Endothelial cell of umbilical vein (primary cell): ENCODE results near the gene CAMTA1. TPM values are rescaled to one million over a fixed set of nuclear protein-coding genes. Genes with fewer than 3 reads are reported as not detected.

Source experiments
- BruUV-seq: library from RNA; stranded (reverse); fragments of 400-500 nt; replicated peaks from 2 replicates; lab custom pipeline; 2021; lab: Mats Ljungman, UMichigan
- CTCF ChIA-PET: fragments of 300-600, 350-600 bp; sonication (Branson Sonifier 250); formaldehyde crosslinking; loops from one replicate; lab custom pipeline; 2021; ENCODE audit warnings: antibody characterized with exemption, inconsistent platforms; lab: Charles Lee
- POLR2A ChIA-PET: fragments of 300-600, 350-600 bp; sonication (Branson Sonifier 250); formaldehyde crosslinking; loops from one replicate; lab custom pipeline; 2021; ENCODE audit warnings: antibody characterized with exemption, inconsistent platforms; lab: Charles Lee
- DNase-seq: peaks from one replicate; pipeline ENCODE4 v3.0.0-alpha.2; 2011; ENCODE audit warnings: low read depth, low spot score
- FAIRE-seq: peaks from 2 replicates; lab custom pipeline; 2011; peaks lifted over from hg19 to GRCh38; lab: Jason Lieb, UNC
- H2AFZ ChIP-seq: 2 replicates; pipeline ENCODE4 v1.6.0; 2012; ENCODE audit warnings: low read depth, low read length, control low read depth, inconsistent platforms
- H3K27ac ChIP-seq: 2 replicates; pipeline ENCODE4 v1.5.1; 2011; ENCODE audit warnings: low read depth, mild to moderate bottlenecking, control low read depth, low read length, moderate library complexity; ENCODE audit not compliant: insufficient read depth
- H3K27me3 ChIP-seq, 2 experiments: 2 replicates each; pipeline versions ENCODE4 v1.6.0 to v1.6.1; 2011; ENCODE audit warnings: low read length in 2 of 2, mixed read lengths in 1 of 2; ENCODE audit not compliant: control insufficient read depth in 2 of 2, insufficient read depth in 2 of 2
- H3K36me3 ChIP-seq, 2 experiments: 2 replicates in 1 of 2; 3 replicates in 1 of 2; pipeline ENCODE4 v1.5.1; 2011; ENCODE audit warnings: low read length in 2 of 2, mild to moderate bottlenecking in 1 of 2, moderate library complexity in 1 of 2; ENCODE audit not compliant: control insufficient read depth in 2 of 2, insufficient read depth in 2 of 2; ENCODE audit errors: extremely low read depth in 1 of 2
- H3K4me1 ChIP-seq: 3 replicates; pipeline ENCODE4 v1.5.1; 2011; ENCODE audit warnings: mild to moderate bottlenecking, low read length; ENCODE audit not compliant: control insufficient read depth, insufficient read depth; ENCODE audit errors: extremely low read depth
- H3K4me2 ChIP-seq: 2 replicates; pipeline ENCODE4 v1.6.1; 2011; ENCODE audit warnings: low read length, control low read depth, mixed read lengths; ENCODE audit not compliant: insufficient read depth
- H3K4me3 ChIP-seq, 3 experiments: fragments of 200-600 bp in 1 of 3; sonication (generic), shearing (Covaris generic) in 1 of 3; replicated peaks in 1 of 3; 2 replicates each; pipeline ENCODE4 v1.5.1; 2011 to 2016; ENCODE audit warnings: control low read depth in 3 of 3, low read length in 3 of 3, mild to moderate bottlenecking in 2 of 3, inconsistent platforms in 1 of 3, low read depth in 1 of 3, moderate library complexity in 1 of 3; ENCODE audit not compliant: insufficient read depth in 1 of 3
- H3K79me2 ChIP-seq: 2 replicates; pipeline ENCODE4 v1.6.0; 2012; ENCODE audit warnings: low read length, inconsistent platforms; ENCODE audit not compliant: control insufficient read depth, insufficient read depth
- H3K9ac ChIP-seq: replicated peaks from 2 replicates; pipeline ENCODE3; 2011; ENCODE audit warnings: low read length, control low read depth; ENCODE audit not compliant: insufficient read depth; ENCODE audit errors: extremely low read depth
- H3K9me1 ChIP-seq: replicated peaks from 3 replicates; pipeline ENCODE4 v1.6.0; 2011; ENCODE audit warnings: mild to moderate bottlenecking, low read length; ENCODE audit not compliant: control insufficient read depth, insufficient read depth; ENCODE audit errors: extremely low read depth
- H3K9me3 ChIP-seq: replicated peaks from 2 replicates; pipeline ENCODE4 v1.5.1; 2012; ENCODE audit warnings: low read length, inconsistent platforms; ENCODE audit not compliant: control insufficient read depth, insufficient read depth
- H4K20me1 ChIP-seq: replicated peaks from 2 replicates; pipeline ENCODE3; 2011; ENCODE audit warnings: mild to moderate bottlenecking, low read length; ENCODE audit not compliant: control insufficient read depth, insufficient read depth; ENCODE audit errors: extremely low read depth
- CTCF ChIP-seq, 2 donors: IDR thresholded peaks; 1 replicate in 1 of 2; 2 replicates in 1 of 2; pipeline ENCODE4 v1.5.1; 2011; ENCODE audit warnings: low read length in 2 of 2, mild to moderate bottlenecking in 2 of 2, moderate library complexity in 2 of 2, control low read depth in 1 of 2, inconsistent platforms in 1 of 2, low read depth in 1 of 2; ENCODE audit not compliant: insufficient read depth in 1 of 2; ENCODE audit errors: extremely low read depth in 1 of 2
- EZH2 ChIP-seq: IDR thresholded peaks from 2 replicates; pipeline ENCODE4 v1.6.1; 2012; ENCODE audit warnings: borderline replicate concordance, low read depth, mild to moderate bottlenecking, moderate library complexity, low read length, inconsistent platforms; ENCODE audit not compliant: severe bottlenecking
- FOS ChIP-seq: IDR thresholded peaks from 2 replicates; pipeline ENCODE4 v1.6.1; 2011; ENCODE audit warnings: mild to moderate bottlenecking, low read length, moderate library complexity, borderline replicate concordance; ENCODE audit not compliant: insufficient read depth
- GATA2 ChIP-seq: IDR thresholded peaks from 2 replicates; pipeline ENCODE4 v1.7.0; 2011; ENCODE audit warnings: low read depth, mild to moderate bottlenecking, moderate library complexity, mixed read lengths, low read length; ENCODE audit not compliant: insufficient read length, insufficient read depth
- JUN ChIP-seq: IDR thresholded peaks from 2 replicates; pipeline ENCODE4 v1.6.1; 2011; ENCODE audit warnings: borderline replicate concordance, low read depth; ENCODE audit not compliant: insufficient read length, insufficient read depth
- MAX ChIP-seq: IDR thresholded peaks from 2 replicates; pipeline ENCODE4 v1.6.1; 2011; ENCODE audit not compliant: insufficient read depth, insufficient read length
- MYC ChIP-seq: IDR thresholded peaks from one replicate; pipeline ENCODE4 v1.6.1; 2011; ENCODE audit warnings: mild to moderate bottlenecking, low read depth, low read length
- POLR2A ChIP-seq: IDR thresholded peaks from 2 replicates; pipeline ENCODE4 v1.6.1; 2012; ENCODE audit warnings: low read depth, mild to moderate bottlenecking, control low read depth, low read length
- dilution Hi-C: fragments of 300-500 bp; cut with MboI; formaldehyde crosslinking; loops from one replicate; pipeline ENCODE4 v1.15.0; 2019; ENCODE audit warnings: low sequenced_read_pairs; ENCODE audit not compliant: extremely low pct_ligation_motif_present
- intact Hi-C: fragments of 100-400 bp; cut with micrococcal nuclease; formaldehyde crosslinking; loops from one replicate; pipeline ENCODE4 v1.10.0; 2022
- polyA plus RNA-seq, 4 experiments: library from polyadenylated mRNA; depleted of rRNA in 3 of 4; stranded (reverse) in 3 of 4; unstranded in 1 of 4; fragments of >200 nt; gene quantifications; 2 replicates each; pipeline versions ENCODE4 v1.2.1 to v1.2.3, GENCODE V29; 2011 to 2012; ENCODE audit warnings: missing spikeins in 1 of 4
- total RNA-seq: library from RNA; stranded (reverse); gene quantifications from 2 replicates; pipeline ENCODE4 v1.2.3, GENCODE V29; 2021

Gene CAMTA1
- total and polyA plus RNA-seq, 2 donors (not counting 3 experiments of a cell fraction or from before 2014, with no cell fraction given) = 50.8 to 92.7 TPM

GRCh38 chr1:7103361-7103782 lies 318.1 kb downstream of the CAMTA1 start:
- no peaks in the 10 kb centered on the region for H3K9me1 ChIP-seq
- no peaks in the 10 kb centered on the region for H4K20me1 ChIP-seq
- no peak overlapping the region for H3K9ac ChIP-seq
- H3K4me2 ChIP-seq = no peak overlapping the region
- CTCF ChIA-PET = no interaction called here
- FAIRE-seq = no peak
- dilution Hi-C loops (no loop called here), intact Hi-C loops (no loop called here)
- H3K9me3 ChIP-seq = no peaks in the 10 kb centered on the region
- no TSS peak for BruUV-seq
- DNase-seq = no peak
- H3K79me2 ChIP-seq = no peaks in the 10 kb centered on the region
- H2AFZ ChIP-seq = no peak overlapping the region
- no peaks in the 10 kb centered on the region for H3K36me3 ChIP-seq
- no peaks in the 10 kb centered on the region for H3K4me1 ChIP-seq
- H3K27ac ChIP-seq = no peak overlapping the region
- H3K4me3 ChIP-seq = no peak overlapping the region
- no peak for TF ChIP-seq CTCF (IDR thresholded peaks at IDR 0.05; ENCODE audit: extremely low read depth in 1 of 2, insufficient read depth in 1 of 2, low read depth in 1 of 2, low read length in 2 of 2)
- TF ChIP-seq POLR2A = no peak
- no peak for TF ChIP-seq MYC
- TF ChIP-seq JUN = no peak
- no peak for TF ChIP-seq MAX
- TF ChIP-seq FOS = no peak
- TF ChIP-seq EZH2 = no peak
- TF ChIP-seq GATA2 = no peak
- H3K27me3 ChIP-seq = no peaks in the 10 kb centered on the region
- POLR2A ChIA-PET = no interaction called here
